ENCODE data around the gene COQ2. TPM values are rescaled to one million over a fixed set of nuclear protein-coding genes. Genes with fewer than 3 reads are reported as not detected.

COQ2 gene
- total RNA-seq, 1 donor from 2014 or later, result 9.4 TPM

DNA sequence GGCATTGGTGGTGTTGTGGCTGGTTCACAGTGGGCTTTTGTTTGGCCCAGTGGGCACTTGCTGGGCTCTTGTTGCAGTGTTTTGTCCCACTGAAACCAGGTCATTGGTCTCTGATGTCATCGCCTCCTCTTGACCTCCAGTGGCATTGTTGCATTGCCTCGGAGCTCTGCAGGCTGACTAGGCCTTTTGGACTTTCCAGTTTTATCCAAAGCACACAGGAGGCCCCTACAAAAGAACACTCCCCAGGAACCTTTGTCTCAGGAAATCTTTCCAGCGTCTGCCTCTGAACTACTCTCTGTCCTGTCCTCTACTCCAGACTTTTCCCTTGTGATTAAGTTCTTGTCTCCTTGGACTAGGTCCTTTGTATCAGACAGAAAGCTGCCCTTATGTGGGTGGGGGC is 54.8 kb downstream of the COQ2 start:
- intact Hi-C loops (cut with DNase I), result no loop called here
- DNase-seq (ENCODE audit: low spot score) (no peak), ATAC-seq (no peak)

DNA sequence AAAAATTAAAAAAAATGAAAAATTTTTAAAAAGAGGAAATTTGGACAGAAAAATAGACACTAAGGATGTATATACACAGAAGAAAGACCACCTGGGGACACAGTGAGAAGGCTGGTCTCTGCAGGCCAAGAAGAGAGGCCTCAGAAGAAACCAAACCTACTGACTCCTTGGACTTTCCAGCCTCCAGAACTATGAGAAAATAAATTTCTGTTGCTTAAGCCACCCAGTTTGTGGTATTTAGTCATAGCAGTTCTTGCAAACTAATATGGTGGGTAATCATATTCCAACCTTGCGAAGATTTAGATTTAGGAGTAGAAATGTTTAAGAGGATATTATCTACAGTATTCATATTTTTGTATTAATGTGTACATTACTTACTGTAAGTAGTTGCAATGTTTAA is 56.4 kb downstream of the COQ2 start:
- ATAC-seq (no peak), DNase-seq (ENCODE audit: low spot score) (no peak)
- intact Hi-C loops (cut with DNase I), result no loop called here

- ATAC-seq (no peak), DNase-seq (ENCODE audit: low spot score) (no peak)
- intact Hi-C loops (cut with DNase I), result no loop called here
These were observed 59.9 kb downstream of the COQ2 start for GRCh38 chr4:83224502-83225197.

GRCh38 chr4:83223781-83224180 is 60.8 kb downstream of the COQ2 start:
- DNase-seq (ENCODE audit: low spot score) (no peak), ATAC-seq (no peak)
- intact Hi-C loops (cut with DNase I), result no loop called here

DNA sequence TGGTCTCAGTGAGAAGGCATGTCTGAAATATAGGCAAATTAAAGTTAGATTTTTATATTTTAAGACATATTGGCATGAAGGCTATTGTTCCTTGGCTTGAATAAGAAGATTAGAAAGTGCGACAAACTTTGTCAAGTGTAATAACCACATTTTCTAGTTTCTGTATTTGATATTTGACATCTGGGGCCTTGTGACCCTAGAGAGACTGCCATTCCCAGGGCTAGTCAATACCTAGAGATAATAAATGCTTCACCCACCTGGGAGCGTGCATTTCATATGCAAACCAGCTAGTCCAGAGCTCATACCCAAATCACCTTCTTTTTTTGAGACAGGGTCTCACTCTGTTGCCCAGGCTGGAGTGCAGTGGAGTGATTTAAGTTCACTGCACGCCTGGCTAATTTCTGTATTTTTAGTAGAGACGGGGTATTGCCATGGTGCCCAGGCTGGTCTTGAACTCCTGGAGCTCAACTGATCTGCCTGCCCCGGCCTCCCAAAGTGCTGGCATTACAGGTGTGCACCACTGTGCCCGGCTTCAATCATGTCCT is 62.6 kb downstream of the COQ2 start:
- ATAC-seq, result no peak
- intact Hi-C loops (cut with DNase I), result no loop called here
- DNase-seq (ENCODE audit: low spot score), result no peak

DNA sequence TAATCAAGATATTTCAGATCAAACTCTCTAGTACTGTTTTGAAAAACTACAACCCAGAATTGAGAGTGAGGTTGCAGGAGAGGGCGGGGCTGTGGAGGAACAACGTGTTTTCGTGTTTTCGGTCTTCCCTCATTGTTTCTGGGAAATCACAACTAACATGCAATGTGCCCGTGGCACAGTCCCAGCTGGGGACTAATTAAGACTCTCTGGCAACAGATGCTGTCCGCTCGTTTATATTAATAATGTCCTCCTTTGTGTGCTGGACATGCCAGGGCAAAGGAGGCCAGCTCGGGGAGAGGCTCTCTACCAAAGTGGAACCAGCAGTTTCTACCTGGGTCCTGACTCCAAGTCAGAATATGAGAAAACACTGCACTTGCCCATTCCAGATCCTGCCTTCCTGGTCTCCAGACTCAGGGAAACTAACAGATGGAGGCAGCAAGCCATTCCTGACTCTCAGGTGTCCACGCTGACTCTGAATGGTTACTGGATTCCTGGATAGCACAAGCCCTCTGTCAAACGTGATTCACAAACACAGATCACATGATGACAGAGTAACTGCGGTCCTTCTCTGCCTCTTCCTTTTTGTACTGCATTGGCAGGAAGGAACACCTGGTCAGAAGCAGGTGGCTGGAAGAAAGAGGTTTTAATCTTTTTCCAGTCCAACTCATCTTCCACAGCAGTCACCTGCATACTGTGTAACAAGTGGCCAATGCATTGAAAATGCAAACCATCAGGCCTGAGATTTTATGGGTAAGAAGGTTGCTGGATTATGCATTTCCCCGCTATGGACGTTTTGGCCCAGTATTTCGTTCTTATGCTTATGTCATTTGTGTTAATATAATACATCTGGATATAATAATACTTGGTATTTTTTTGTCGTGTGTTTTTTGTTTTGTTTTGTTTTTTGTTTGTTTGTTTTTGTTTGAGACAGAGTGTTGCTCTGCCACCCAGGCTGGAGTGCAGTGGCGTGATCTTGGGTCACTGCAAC is 65.0 kb downstream of the COQ2 start:
- intact Hi-C loops (cut with DNase I), result no loop called here
- ATAC-seq (peak; percentile 54), DNase-seq (ENCODE audit: low spot score) (no peak)

DNA sequence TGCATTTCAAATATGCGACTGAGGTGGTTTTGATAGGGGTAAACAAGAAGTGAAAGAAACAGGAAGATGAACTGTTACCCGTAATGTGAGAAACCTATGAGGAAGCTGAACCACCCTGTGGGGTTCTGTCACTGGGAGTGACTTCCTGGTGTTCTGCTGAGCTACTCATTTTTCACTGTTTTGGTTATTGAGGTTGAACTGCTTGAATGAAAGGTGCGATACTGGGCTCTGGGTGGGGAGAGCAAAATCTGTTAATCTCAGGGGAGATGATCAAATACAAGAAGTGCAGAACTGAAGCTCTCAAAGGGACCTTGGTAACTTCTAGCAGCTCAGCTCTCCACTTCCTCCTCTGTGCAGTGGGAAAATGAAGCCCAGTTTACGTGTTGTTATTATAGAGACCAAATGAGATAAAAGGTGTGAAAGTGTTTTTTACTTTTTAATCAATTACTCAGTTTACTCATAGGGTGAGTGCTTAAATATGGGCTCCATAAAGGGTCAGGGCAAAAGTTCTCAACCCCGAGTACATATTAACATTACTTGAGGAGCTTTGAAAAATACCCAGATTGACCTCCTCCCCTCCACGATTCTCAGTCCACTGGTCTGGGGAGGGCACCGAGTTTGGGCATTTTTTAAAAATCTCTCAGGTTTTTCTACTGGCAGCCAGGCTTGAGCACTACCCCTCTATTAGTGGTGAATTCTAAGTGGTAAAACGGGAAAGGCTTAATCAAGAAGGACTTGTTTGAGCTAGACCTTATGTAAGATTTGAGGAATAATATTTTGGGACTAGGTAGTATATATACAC is 66.7 kb downstream of the COQ2 start:
- ATAC-seq (peak; percentile 66), DNase-seq (ENCODE audit: low spot score) (no peak)
- intact Hi-C loops (cut with DNase I), result no loop called here

DNA sequence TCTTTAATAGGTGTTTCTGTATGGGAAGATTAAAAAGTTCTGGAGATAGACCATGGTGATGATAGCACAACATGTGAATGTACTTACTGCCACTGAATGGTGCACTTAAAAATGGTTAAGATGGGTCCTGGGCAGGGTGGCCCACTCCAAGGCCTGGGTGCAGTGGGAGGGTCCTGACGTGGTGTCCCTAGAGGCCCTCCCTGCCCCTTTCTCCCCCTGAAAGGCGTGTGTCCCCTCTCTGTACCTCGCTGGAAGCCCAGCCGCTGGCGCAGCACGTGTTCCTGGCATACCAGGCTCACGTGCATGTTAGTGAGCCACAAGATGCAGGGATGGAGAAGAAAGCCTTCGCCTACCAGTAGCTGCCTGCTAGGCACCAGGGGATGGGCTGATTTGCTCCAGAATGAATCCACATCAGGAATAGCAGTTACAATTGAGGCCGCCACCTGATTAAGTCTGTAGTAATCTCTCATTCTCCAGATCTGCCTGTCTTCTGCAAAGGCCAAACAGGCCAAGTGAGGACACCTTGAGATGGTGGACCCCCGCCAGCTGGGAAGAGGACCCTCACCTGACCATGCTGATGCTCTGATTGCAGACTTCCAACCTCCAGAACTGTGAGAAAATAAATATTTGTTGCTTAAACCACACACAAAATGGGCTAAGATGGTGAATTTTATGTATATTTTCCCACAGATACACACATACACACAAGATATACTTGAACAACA is 67.5 kb downstream of the COQ2 start:
- DNase-seq (ENCODE audit: low spot score) (no peak), ATAC-seq (no peak)
- intact Hi-C loops (cut with DNase I), result no loop called here

GRCh38 chr4:83214079-83214478 is 70.5 kb downstream of the COQ2 start:
- intact Hi-C loops (cut with DNase I), result no loop called here
- no peak for DNase-seq (ENCODE audit: low spot score)
- no peak for ATAC-seq

Other genes starting within 250 kb of the COQ2 start
- gene COPS4, start 249.6 kb downstream of the COQ2 start, total RNA-seq, result 28.5 TPM
- gene PLAC8, start 170.1 kb downstream of the COQ2 start, total RNA-seq, result 4.5 TPM
- 4.1 TPM for gene HPSE, start 50.0 kb upstream of the COQ2 start, total RNA-seq
- gene HELQ, start 171.0 kb upstream of the COQ2 start, total RNA-seq, result 18.7 TPM
- gene MRPS18C, start 171.3 kb upstream of the COQ2 start, total RNA-seq, result 37.0 TPM
- gene ABRAXAS1, start 200.3 kb upstream of the COQ2 start, total RNA-seq, result 18.8 TPM

Measured in sciatic nerve (tissue), 2 donors.